Astrocyte of the spinal cord (primary cell): ENCODE measurements around the gene OCSTAMP.

Source experiments
- DNase-seq: peaks from one replicate; pipeline ENCODE4 v3.0.0; 2011; ENCODE audit warnings: low read depth, low spot score
- H3K4me3 ChIP-seq: 2 replicates; pipeline ENCODE4 v1.5.1; 2011; ENCODE audit warnings: low read depth, mild to moderate bottlenecking, low read length, moderate library complexity
- in situ Hi-C: cut with HindIII; loops from 2 replicates; pipeline ENCODE4 v1.10.0; 2017; ENCODE audit warnings: low sequenced_read_pairs
- TF ChIP-seq, protein P1 (sequence below): IDR thresholded peaks from 2 replicates; pipeline ENCODE4 v1.5.1; 2012; ENCODE audit warnings: low read depth, mild to moderate bottlenecking, low read length, inconsistent platforms

The OCSTAMP gene

DNA sequence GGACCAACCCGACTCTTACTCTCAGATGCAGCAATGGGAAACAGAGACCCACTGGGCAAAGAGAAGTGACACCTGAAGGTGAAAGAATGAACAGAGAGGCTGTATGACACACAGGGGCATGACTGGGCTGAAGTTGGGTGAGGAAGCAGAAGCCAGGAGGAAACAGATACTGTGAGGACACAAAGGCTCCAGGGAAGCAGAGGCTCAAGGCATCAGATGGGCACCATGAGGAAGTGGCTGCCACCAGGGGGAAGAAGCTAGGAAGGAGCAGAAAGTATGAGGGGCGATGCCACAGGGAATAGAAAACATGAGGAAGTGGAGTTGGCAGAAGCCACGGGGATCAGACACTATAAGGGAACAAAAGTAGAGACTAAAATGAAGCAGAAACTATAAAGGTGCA, 30.9 kb upstream of the OCSTAMP start:
- in situ Hi-C loops: no loop called here
- H3K4me3 ChIP-seq: no peak overlapping the region
- no peak for DNase-seq
- TF ChIP-seq, protein P1, sequence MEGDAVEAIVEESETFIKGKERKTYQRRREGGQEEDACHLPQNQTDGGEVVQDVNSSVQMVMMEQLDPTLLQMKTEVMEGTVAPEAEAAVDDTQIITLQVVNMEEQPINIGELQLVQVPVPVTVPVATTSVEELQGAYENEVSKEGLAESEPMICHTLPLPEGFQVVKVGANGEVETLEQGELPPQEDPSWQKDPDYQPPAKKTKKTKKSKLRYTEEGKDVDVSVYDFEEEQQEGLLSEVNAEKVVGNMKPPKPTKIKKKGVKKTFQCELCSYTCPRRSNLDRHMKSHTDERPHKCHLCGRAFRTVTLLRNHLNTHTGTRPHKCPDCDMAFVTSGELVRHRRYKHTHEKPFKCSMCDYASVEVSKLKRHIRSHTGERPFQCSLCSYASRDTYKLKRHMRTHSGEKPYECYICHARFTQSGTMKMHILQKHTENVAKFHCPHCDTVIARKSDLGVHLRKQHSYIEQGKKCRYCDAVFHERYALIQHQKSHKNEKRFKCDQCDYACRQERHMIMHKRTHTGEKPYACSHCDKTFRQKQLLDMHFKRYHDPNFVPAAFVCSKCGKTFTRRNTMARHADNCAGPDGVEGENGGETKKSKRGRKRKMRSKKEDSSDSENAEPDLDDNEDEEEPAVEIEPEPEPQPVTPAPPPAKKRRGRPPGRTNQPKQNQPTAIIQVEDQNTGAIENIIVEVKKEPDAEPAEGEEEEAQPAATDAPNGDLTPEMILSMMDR: no peak

DNA sequence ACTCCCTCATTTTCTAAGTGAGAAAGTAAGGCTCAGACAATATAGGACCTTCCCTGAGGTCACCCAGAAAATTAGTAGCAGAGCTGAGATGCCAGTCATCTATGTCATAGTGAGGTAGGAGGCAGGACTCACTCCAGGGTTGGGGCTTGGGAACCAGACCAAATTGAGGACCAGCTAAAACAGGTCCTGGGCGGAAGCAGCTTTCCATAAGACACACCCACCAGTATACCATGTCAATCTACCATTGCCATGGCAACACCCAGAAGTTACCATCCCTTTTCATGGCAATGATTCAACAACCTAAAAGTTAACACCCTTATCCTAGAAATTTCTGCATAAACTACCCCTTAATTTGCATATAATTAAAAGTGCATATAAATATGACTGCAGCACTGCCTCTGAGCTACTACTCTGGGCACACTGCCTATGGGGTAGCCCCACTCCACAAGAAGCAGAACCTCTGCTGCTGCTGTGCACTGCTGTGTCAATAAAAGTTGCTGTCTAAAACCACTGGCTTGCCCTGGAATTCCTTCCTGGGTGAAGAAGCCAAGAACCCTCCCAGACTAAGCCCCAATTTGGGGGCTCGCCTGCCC, 30.3 kb upstream of the OCSTAMP start:
- no peak for DNase-seq
- no peak overlapping the region for H3K4me3 ChIP-seq
- in situ Hi-C loops: no loop called here
- TF ChIP-seq, protein P1: no peak

DNA sequence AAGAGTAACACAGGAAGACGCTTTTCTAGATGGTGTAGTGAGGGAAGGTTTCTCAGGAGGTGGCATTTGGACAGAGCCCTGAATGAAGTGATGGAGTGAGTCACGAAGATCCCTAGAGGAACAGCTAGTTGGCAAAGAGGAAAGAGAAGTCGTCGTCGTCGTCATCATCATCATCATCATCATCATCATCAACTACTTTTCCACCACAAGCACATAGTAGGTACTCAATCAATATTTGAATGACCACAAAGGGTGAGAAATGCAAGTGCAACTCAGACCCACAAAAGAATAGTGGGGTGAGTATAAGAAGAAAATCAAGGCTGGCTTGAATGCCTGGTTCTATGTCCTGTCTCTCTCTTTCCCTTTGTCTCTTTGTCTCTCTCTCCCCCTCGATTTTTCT, 28.3 kb upstream of the OCSTAMP start:
- no peak overlapping the region for H3K4me3 ChIP-seq
- TF ChIP-seq, protein P1: no peak
- no peak for DNase-seq
- in situ Hi-C loops: no loop called here

DNA sequence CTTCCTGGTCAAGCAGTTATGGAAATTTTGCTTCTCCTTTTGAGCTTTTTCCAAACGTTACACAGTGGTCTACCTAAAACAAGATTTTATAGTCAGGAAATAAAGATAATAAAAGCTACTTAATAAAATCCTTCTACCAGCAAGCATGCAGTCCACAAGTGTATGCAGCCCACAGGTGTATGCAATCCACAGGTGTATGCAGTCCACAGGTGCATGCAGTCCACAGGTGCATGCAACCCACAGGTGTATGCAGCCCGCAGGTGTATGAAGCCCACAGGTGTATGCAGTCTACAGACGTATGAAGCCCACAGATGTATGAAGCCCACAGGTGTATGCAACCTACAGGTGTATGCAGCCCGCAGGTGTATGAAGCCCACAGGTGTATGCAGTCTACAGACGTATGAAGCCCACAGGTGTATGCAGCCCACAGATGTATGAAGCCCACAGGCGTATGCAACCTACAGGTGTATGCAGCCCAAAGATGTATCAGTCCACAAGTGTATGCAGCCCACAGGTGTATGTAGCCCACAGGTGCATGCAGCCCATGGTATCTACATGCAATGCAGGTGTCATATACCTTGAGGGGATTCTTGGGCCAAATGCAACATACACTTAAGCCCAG, 26.4 kb upstream of the OCSTAMP start:
- H3K4me3 ChIP-seq: no peak overlapping the region
- no peak for DNase-seq
- in situ Hi-C loops: no loop called here
- TF ChIP-seq, protein P1: no peak

DNA sequence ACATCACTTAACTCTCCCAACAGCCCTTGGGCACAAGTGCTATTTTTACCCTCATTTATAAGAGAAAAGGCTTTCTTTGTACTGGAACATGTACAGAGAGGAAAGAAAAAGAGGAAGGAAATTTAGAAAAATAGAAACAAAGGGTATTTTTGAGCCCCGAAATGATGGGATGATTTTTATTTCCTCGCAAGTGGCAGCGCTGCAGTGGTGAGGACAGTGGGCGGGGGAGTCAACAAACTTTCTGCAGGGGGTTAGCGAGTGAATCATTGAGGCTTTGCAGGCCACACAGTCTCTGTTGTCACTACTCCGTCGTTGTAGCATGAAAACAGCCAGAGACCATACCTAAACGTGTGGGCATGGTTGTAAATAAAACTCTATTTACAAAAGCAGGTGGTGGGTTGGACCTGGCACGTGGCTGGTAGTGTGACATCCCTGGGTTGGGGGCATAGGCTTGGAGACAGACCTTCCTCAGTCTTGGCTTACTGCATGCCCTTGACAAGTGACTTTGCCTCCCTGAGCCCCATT, 25.5 kb upstream of the OCSTAMP start:
- TF ChIP-seq, protein P1: no peak

DNA sequence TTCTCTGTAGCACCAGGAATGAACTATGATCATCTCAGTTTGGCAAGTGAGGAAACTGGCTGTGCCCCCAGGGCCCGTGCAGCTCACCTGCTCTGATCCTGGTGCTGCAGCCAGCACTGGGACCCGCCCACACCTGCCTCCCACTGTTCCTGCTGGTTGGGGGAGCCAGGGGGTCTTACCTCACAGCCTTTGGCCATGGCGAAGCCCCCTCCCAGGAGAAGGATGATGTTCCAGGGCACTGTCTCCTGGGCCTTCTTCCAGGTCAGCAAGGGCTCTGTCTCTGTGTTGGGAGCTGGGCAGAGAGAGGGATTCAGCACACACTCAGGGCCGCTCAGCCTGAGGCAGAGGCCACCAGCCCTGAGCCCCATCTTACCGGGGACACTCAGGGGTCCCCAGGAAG, 24.9 kb upstream of the OCSTAMP start:
- TF ChIP-seq, protein P1: no peak
- no peak overlapping the region for H3K4me3 ChIP-seq
- DNase-seq: no peak
- in situ Hi-C loops: no loop called here

More for the DNA sequence above, 25.5 kb upstream of the OCSTAMP start:
- DNase-seq: no peak
- H3K4me3 ChIP-seq: no peak overlapping the region
- in situ Hi-C loops: no loop called here
